WERI-Rb-1 (cell line): Measurements from ENCODE around the gene KLK6.

Source experiments
- DNase-seq: peaks from one replicate; pipeline ENCODE4 v3.0.0-alpha.2; 2020
- H3K27ac ChIP-seq: fragments of 250-450 bp; sonication (Bioruptor Pico); 2 replicates; pipeline ENCODE4 v1.5.1; 2020; ENCODE audit warnings: mild to moderate bottlenecking, moderate library complexity
- H3K27me3 ChIP-seq: fragments of 250-450 bp; sonication (Bioruptor Pico); 2 replicates; pipeline ENCODE4 v1.5.1; 2021; ENCODE audit warnings: mild to moderate bottlenecking, low read depth, moderate library complexity; ENCODE audit not compliant: insufficient read depth, severe bottlenecking
- H3K36me3 ChIP-seq: fragments of 250-450 bp; sonication (Bioruptor Pico); 2 replicates; pipeline ENCODE4 v1.5.1; 2020; ENCODE audit warnings: mild to moderate bottlenecking, moderate library complexity
- H3K4me3 ChIP-seq: 2 replicates; pipeline ENCODE4 v1.5.1; 2011; ENCODE audit warnings: low read depth, mild to moderate bottlenecking, control low read depth, low read length
- H3K9me3 ChIP-seq: fragments of 250-450 bp; sonication (Bioruptor Pico); 2 replicates; pipeline ENCODE4 v1.5.1; 2021; ENCODE audit warnings: mild to moderate bottlenecking, moderate library complexity; ENCODE audit not compliant: severe bottlenecking
- TF ChIP-seq, protein P1 (sequence below): IDR thresholded peaks from 2 replicates; pipeline ENCODE4 v1.5.1; 2011; ENCODE audit warnings: low read depth, mild to moderate bottlenecking, control low read depth, inconsistent platforms, low read length

The KLK6 gene

DNA sequence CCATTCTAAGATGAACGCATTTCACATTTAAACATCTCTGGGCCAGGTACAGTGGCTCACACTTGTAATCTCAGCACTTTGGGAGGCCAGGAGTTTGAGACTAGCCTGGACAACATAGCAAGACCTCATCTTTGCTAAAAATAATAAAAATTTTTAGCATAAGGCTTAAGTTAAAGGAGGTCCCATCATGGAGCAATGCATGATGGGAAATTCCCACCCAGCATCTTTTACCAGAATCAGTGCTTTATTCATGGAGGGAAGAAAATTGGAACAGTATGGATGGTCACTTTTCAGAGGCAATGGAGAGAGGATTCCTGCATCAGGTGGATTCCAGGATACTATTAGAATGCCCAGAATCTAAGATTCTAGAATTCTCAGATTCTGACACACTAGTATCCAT, 35.9 kb upstream of the KLK6 start:
- Histone ChIP-seq H3K36me3 (no peaks in the 10 kb centered on the region), H3K9me3 (no peaks in the 10 kb centered on the region), H3K27me3 (peaks cover 93% of the 10 kb centered on the region), H3K4me3 (no peak overlapping the region), H3K27ac (no peak overlapping the region)
- TF ChIP-seq, protein P1, sequence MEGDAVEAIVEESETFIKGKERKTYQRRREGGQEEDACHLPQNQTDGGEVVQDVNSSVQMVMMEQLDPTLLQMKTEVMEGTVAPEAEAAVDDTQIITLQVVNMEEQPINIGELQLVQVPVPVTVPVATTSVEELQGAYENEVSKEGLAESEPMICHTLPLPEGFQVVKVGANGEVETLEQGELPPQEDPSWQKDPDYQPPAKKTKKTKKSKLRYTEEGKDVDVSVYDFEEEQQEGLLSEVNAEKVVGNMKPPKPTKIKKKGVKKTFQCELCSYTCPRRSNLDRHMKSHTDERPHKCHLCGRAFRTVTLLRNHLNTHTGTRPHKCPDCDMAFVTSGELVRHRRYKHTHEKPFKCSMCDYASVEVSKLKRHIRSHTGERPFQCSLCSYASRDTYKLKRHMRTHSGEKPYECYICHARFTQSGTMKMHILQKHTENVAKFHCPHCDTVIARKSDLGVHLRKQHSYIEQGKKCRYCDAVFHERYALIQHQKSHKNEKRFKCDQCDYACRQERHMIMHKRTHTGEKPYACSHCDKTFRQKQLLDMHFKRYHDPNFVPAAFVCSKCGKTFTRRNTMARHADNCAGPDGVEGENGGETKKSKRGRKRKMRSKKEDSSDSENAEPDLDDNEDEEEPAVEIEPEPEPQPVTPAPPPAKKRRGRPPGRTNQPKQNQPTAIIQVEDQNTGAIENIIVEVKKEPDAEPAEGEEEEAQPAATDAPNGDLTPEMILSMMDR: no peak
- DNase-seq: no peak

DNA sequence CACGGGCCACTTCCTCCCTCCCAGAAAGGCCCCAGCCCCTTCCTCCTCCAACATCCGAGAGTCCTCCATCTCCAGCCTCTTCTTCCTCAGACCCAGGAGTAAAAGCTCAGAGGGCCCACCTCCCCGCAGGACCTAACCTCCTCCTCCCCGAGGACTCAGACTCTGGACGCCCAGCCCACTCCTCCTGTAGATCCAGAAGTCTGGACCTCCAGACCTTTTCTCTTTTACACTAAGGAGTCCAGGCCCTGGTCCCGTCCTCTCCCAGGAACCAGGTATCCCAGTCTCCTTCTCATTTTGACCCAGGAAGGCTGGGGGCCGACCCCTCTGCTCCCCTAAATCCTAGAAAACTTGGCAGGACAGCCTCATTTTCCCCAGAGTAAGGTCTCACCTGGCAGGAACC, 33.9 kb upstream of the KLK6 start:
- Histone ChIP-seq H3K9me3 (no peaks in the 10 kb centered on the region), H3K36me3 (no peaks in the 10 kb centered on the region), H3K4me3 (no peak overlapping the region), H3K27me3 (peaks cover 90% of the 10 kb centered on the region), H3K27ac (no peak overlapping the region)
- no peak for DNase-seq
- TF ChIP-seq, protein P1: no peak

DNA sequence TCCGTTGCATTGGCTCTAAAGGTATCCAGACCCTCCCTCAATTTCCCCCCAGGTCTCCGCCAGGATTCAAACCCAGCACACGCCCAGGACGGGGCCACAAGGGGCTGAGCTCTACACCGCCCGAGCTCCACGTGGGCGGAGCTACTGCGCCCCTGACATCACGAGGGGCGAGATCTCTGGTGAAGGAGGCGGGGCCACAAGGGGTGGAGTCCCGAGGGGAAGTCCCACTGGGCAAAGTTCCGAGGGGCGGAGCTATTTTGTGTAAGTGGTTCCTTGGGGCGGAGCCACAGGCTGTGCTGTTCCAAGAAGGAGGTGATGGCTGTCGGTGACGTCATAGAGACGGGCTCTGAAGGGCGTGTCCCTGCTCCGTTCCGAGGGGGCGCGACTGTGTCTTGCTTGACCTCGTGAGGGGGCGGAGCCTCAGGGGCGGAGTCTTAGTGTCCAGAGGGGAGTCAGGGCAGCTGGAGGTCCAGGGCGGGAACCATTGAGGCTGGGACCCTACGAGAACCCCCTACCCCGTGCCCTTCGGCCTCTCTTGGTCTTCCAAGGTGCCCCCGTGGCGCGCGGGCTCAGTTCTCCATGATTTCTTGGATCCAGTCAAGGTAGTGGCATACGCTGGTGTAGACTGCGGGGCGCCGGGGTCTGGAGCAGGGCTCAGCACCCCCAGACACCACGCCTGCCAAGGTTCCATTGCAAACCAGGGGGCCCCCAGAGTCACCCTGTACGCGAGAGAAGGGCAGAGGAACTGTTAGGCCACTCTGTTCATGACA, 33.3 kb upstream of the KLK6 start:
- H3K36me3 ChIP-seq: no peaks in the 10 kb centered on the region
- TF ChIP-seq, protein P1: no peak
- no peak overlapping the region for H3K4me3 ChIP-seq
- H3K27me3 ChIP-seq: peaks cover 93% of the 10 kb centered on the region
- H3K27ac ChIP-seq: no peak overlapping the region
- no peaks in the 10 kb centered on the region for H3K9me3 ChIP-seq
- no peak for DNase-seq

DNA sequence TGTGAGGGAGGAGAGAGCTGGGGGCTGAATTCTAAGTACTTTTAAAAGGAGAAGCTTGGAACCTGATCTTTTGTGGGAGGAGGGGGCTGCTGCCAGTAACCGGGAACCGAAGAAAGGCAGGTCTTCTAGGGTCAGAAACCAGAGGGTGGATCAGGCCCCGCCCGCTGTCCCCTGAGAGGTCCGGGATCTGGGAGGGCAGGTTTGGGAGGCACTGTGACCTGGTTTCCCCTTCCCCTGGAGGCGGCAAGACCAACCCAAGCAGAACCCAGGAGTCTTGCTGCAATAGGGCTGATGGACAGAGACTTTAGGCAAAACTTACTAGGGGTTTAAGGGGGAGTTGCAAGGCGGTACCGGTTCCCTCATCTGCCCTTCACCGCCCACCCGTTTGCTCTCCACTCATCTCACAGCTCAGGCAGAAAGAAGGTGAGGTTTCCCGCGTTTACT, 32.7 kb upstream of the KLK6 start:
- H3K9me3 ChIP-seq: no peaks in the 10 kb centered on the region
- no peak overlapping the region for H3K4me3 ChIP-seq
- H3K36me3 ChIP-seq: no peaks in the 10 kb centered on the region
- H3K27ac ChIP-seq: no peak overlapping the region
- no peak for DNase-seq
- peaks cover 93% of the 10 kb centered on the region for H3K27me3 ChIP-seq
- TF ChIP-seq, protein P1: no peak

DNA sequence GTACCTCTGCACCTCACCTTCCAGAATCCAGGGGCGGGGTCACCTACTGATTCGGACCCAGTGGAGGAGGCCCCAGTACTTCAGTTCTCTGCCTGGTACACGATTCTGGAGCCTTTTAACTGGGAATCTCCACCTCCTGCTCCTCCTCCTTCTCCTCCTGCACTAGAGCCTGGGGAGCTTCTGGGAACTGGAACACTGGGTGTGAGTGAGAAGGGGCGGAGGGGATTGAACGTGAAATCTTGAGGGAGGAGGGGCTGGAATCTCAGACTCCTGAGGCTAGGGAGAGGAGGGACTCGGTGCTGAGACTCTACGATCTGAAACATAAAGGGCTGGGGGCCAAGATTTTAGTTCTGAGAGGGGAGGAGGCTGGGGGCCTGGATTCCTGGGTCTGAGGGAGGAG, 32.1 kb upstream of the KLK6 start, which contains the start of gene KLK8:
KLK8 (minus strand) TSS at position 90 of the 400 bp plus-strand sequence. CDS start 437 bp downstream, outside the sequence.
- no peak within 1 kb of the TSS for H3K4me3 ChIP-seq
- no peaks in the 10 kb centered on the region for H3K9me3 ChIP-seq
- DNase-seq: no peak
- TF ChIP-seq, protein P1: no peak
- H3K27ac ChIP-seq: no peak within 1 kb of the TSS
- peaks cover 92% of the 10 kb centered on the region for H3K27me3 ChIP-seq
- no peaks in the 10 kb centered on the region for H3K36me3 ChIP-seq
